ENCODE measurements around the gene BTNL9.

BTNL9 gene

GRCh38 chr5:181024245-181025064 is 15.6 kb upstream of the BTNL9 start:
- no peak for TF ChIP-seq CTCF (IDR thresholded peaks at IDR 0.05; ENCODE audit: borderline replicate concordance, insufficient read depth, low read depth, low read length)
- no peak overlapping the region for H3K4me3 ChIP-seq (ENCODE audit: low read depth, low read length)

GRCh38 chr5:181027452-181028031 is 12.5 kb upstream of the BTNL9 start:
- H3K4me3 ChIP-seq (ENCODE audit: low read depth, low read length) = no peak overlapping the region

GRCh38 chr5:181028032-181028819 is 11.8 kb upstream of the BTNL9 start:
- no peak overlapping the region for H3K4me3 ChIP-seq (ENCODE audit: low read depth, low read length)
- no peak for TF ChIP-seq CTCF (IDR thresholded peaks at IDR 0.05; ENCODE audit: borderline replicate concordance, insufficient read depth, low read depth, low read length)

More at GRCh38 chr5:181027452-181028031, 12.5 kb upstream of the BTNL9 start:
- no peak for TF ChIP-seq CTCF (IDR thresholded peaks at IDR 0.05; ENCODE audit: borderline replicate concordance, insufficient read depth, low read depth, low read length)

- no peak for TF ChIP-seq CTCF (IDR thresholded peaks at IDR 0.05; ENCODE audit: borderline replicate concordance, insufficient read depth, low read depth, low read length)
- H3K4me3 ChIP-seq (ENCODE audit: low read depth, low read length) = no peak overlapping the region
Observed at GRCh38 chr5:181031716-181032115, 8.3 kb upstream of the BTNL9 start.

GRCh38 chr5:181035991-181036815 is 3.9 kb upstream of the BTNL9 start:
- no peak overlapping the region for H3K4me3 ChIP-seq (ENCODE audit: low read depth, low read length)
- TF ChIP-seq CTCF (IDR thresholded peaks at IDR 0.05; ENCODE audit: borderline replicate concordance, insufficient read depth, low read depth, low read length) = no peak

GRCh38 chr5:181036816-181037364 is 3.2 kb upstream of the BTNL9 start:
- H3K4me3 ChIP-seq (ENCODE audit: low read depth, low read length) = no peak overlapping the region
- no peak for TF ChIP-seq CTCF (IDR thresholded peaks at IDR 0.05; ENCODE audit: borderline replicate concordance, insufficient read depth, low read depth, low read length)

All from GM12875 (cell line).